H1 (cell line): Measurements from ENCODE around the gene COQ9. TPM values are rescaled to one million over a fixed set of nuclear protein-coding genes. Genes with fewer than 3 reads are reported as not detected.

Experiments used
- CTCF ChIA-PET: fragments of 300-600 bp; sonication (Branson Sonifier 250); formaldehyde crosslinking; loops from one replicate; lab custom pipeline; 2021; ENCODE audit not compliant: partially characterized antibody; lab: Charles Lee
- POLR2A ChIA-PET: fragments of 300-600 bp; sonication (Branson Sonifier 250); formaldehyde crosslinking; loops from one replicate; lab custom pipeline; 2021; ENCODE audit warnings: inconsistent platforms; ENCODE audit not compliant: partially characterized antibody; lab: Charles Lee
- DNase-seq, 2 experiments: peaks; one replicate each; pipeline versions ENCODE4 v3.0.0 to v3.0.0-alpha.2; 2010 to 2022; ENCODE audit warnings: low spot score in 2 of 2, low read depth in 1 of 2, mixed read lengths in 1 of 2
- FAIRE-seq: peaks from 2 replicates; lab custom pipeline; 2011; peaks lifted over from hg19 to GRCh38; lab: Jason Lieb, UNC
- H2AFZ ChIP-seq: 2 replicates; pipeline ENCODE4 v1.8.1; 2012; ENCODE audit warnings: low read length, inconsistent platforms
- H2AK5ac ChIP-seq: 2 replicates; pipeline ENCODE4 v1.6.1; 2013; ENCODE audit warnings: low read depth, low read length
- H2BK120ac ChIP-seq: replicated peaks from 2 replicates; pipeline ENCODE3; 2013; ENCODE audit warnings: low read depth, low read length, inconsistent platforms
- H2BK12ac ChIP-seq: 2 replicates; pipeline ENCODE4 v1.6.1; 2013; ENCODE audit warnings: low read depth, low read length
- H2BK15ac ChIP-seq: 2 replicates; pipeline ENCODE4 v1.6.1; 2013; ENCODE audit warnings: low read length
- H2BK20ac ChIP-seq: 2 replicates; pipeline ENCODE4 v1.6.1; 2013; ENCODE audit warnings: low read length
- H2BK5ac ChIP-seq: 2 replicates; pipeline ENCODE4 v1.6.1; 2013; ENCODE audit warnings: low read depth, low read length
- H3K14ac ChIP-seq: 2 replicates; pipeline ENCODE4 v1.6.1; 2013; ENCODE audit warnings: inconsistent platforms; ENCODE audit not compliant: insufficient read length
- H3K18ac ChIP-seq: 2 replicates; pipeline ENCODE4 v1.6.1; 2013; ENCODE audit warnings: low read length; ENCODE audit errors: extremely low read depth
- H3K23ac ChIP-seq: 2 replicates; pipeline ENCODE4 v1.6.1; 2013; ENCODE audit warnings: inconsistent platforms; ENCODE audit not compliant: insufficient read length
- H3K23me2 ChIP-seq: 2 replicates; pipeline ENCODE4 v1.6.1; 2013; ENCODE audit warnings: low read depth, low read length
- H3K27ac ChIP-seq: 2 replicates; pipeline ENCODE4 v1.6.1; 2011; ENCODE audit warnings: low read depth, low read length, inconsistent platforms
- H3K27me3 ChIP-seq, 4 experiments: replicated peaks in 1 of 4; 1 replicate in 1 of 4; 2 replicates in 3 of 4; pipeline versions ENCODE4 v1.6.1 to v1.8.1; 2011 to 2013; ENCODE audit warnings: low read length in 3 of 4, mild to moderate bottlenecking in 3 of 4, inconsistent platforms in 2 of 4, mixed read lengths in 2 of 4, moderate library complexity in 1 of 4; ENCODE audit not compliant: control insufficient read depth in 3 of 4, insufficient read depth in 3 of 4; ENCODE audit errors: extremely low read depth in 1 of 4
- H3K36me3 ChIP-seq, 4 experiments: 2 replicates each; pipeline versions ENCODE4 v1.6.1 to v1.8.1; 2011 to 2013; ENCODE audit warnings: mild to moderate bottlenecking in 4 of 4, low read length in 3 of 4, moderate library complexity in 2 of 4, control low read depth in 1 of 4, inconsistent platforms in 1 of 4; ENCODE audit not compliant: insufficient read depth in 4 of 4, control insufficient read depth in 2 of 4
- H3K4ac ChIP-seq: replicated peaks from 2 replicates; pipeline ENCODE3; 2013; ENCODE audit warnings: low read length, low read depth, mixed read lengths, inconsistent platforms; ENCODE audit not compliant: insufficient read length
- H3K4me1 ChIP-seq, 4 experiments: replicated peaks in 1 of 4; 1 replicate in 1 of 4; 2 replicates in 3 of 4; pipeline versions ENCODE4 v1.6.1 to v1.8.1; 2011 to 2013; ENCODE audit warnings: low read length in 3 of 4, inconsistent platforms in 2 of 4, mixed read lengths in 1 of 4; ENCODE audit not compliant: insufficient read depth in 4 of 4, control insufficient read depth in 3 of 4
- H3K4me2 ChIP-seq, 2 experiments: 2 replicates each; pipeline versions ENCODE4 v1.6.1 to v1.8.1; 2011 to 2013; ENCODE audit warnings: low read depth in 2 of 2, low read length in 2 of 2, control low read depth in 1 of 2, inconsistent platforms in 1 of 2, mild to moderate bottlenecking in 1 of 2; ENCODE audit not compliant: insufficient read depth in 1 of 2
- H3K4me3 ChIP-seq, 4 experiments: fragments of 200-600, 300-600 bp in 1 of 4; sonication (generic), shearing (Covaris generic), sonication (Bioruptor Twin) in 1 of 4; 2 replicates each; pipeline versions ENCODE4 v1.5.1 to v1.8.1; 2011 to 2016; ENCODE audit warnings: low read length in 4 of 4, low read depth in 3 of 4, control low read depth in 2 of 4, inconsistent platforms in 2 of 4, mild to moderate bottlenecking in 2 of 4, mixed read lengths in 1 of 4, moderate library complexity in 1 of 4; ENCODE audit not compliant: insufficient read depth in 2 of 4; ENCODE audit errors: extremely low read depth in 1 of 4
- H3K56ac ChIP-seq: replicated peaks from 2 replicates; pipeline ENCODE3; 2013; ENCODE audit warnings: low read depth, mild to moderate bottlenecking, mixed read lengths, low read length, inconsistent platforms; ENCODE audit not compliant: insufficient read length
- H3K79me1 ChIP-seq: 2 replicates; pipeline ENCODE4 v1.6.1; 2013; ENCODE audit warnings: low read depth, low read length, control low read depth
- H3K79me2 ChIP-seq, 2 experiments: 2 replicates each; pipeline versions ENCODE4 v1.6.1 to v1.8.1; 2012 to 2013; ENCODE audit warnings: low read length in 2 of 2, mild to moderate bottlenecking in 2 of 2, inconsistent platforms in 1 of 2; ENCODE audit not compliant: insufficient read depth in 2 of 2, control insufficient read depth in 1 of 2
- H3K9ac ChIP-seq, 4 experiments: replicated peaks in 1 of 4; 1 replicate in 1 of 4; 2 replicates in 3 of 4; pipeline versions ENCODE4 v1.6.1 to v1.8.1; 2011 to 2013; ENCODE audit warnings: low read depth in 3 of 4, low read length in 3 of 4, control low read depth in 2 of 4, mild to moderate bottlenecking in 2 of 4, moderate library complexity in 2 of 4, inconsistent platforms in 1 of 4; ENCODE audit errors: extremely low read depth in 1 of 4
- H3K9me3 ChIP-seq, 2 experiments: 2 replicates each; pipeline versions ENCODE4 v1.6.1 to v1.8.1; 2012 to 2013; ENCODE audit warnings: mild to moderate bottlenecking in 2 of 2, moderate library complexity in 2 of 2, control low read depth in 1 of 2, inconsistent platforms in 1 of 2, low read depth in 1 of 2, low read length in 1 of 2, mixed read lengths in 1 of 2; ENCODE audit not compliant: insufficient read depth in 2 of 2
- H4K20me1 ChIP-seq, 2 experiments: replicated peaks in 1 of 2; 2 replicates each; pipeline versions ENCODE3 to v1.8.1; 2011 to 2013; ENCODE audit warnings: inconsistent platforms in 2 of 2, low read length in 2 of 2, mild to moderate bottlenecking in 1 of 2; ENCODE audit not compliant: insufficient read depth in 2 of 2, control insufficient read depth in 1 of 2
- H4K5ac ChIP-seq: 2 replicates; pipeline ENCODE4 v1.6.1; 2013; ENCODE audit warnings: low read length, low read depth, mixed read lengths, inconsistent platforms; ENCODE audit not compliant: insufficient read length
- H4K8ac ChIP-seq: 2 replicates; pipeline ENCODE4 v1.8.0; 2013; ENCODE audit warnings: mild to moderate bottlenecking, moderate library complexity, low read length, inconsistent platforms; ENCODE audit not compliant: insufficient read depth; ENCODE audit errors: extremely low read depth
- H4K91ac ChIP-seq: replicated peaks from 2 replicates; pipeline ENCODE3; 2013; ENCODE audit warnings: low read length, mixed read lengths, inconsistent platforms; ENCODE audit not compliant: insufficient read length
- CBX5 ChIP-seq: fragments of 300-800, 300-1000 bp; sonication (generic); IDR thresholded peaks from 2 replicates; pipeline ENCODE4 v1.7.1; 2016; ENCODE audit warnings: antibody characterized with exemption, low read length, low read depth
- EGR1 ChIP-seq: IDR thresholded peaks from 2 replicates; pipeline ENCODE4 v1.6.1; 2011; ENCODE audit warnings: low read depth, low read length, borderline replicate concordance
- SUZ12 ChIP-seq: fragments of 200-600 bp; sonication (generic); IDR thresholded peaks from 2 replicates; pipeline ENCODE4 v1.6.1; 2012; ENCODE audit warnings: mild to moderate bottlenecking, inconsistent platforms, low read length, moderate library complexity, mixed read lengths
- TAF1 ChIP-seq: IDR thresholded peaks from 2 replicates; pipeline ENCODE4 v1.6.1; 2011; ENCODE audit warnings: mild to moderate bottlenecking, low read depth, low read length
- WGBS, 2 experiments: shearing (Covaris generic) in 1 of 2; methylation state at CpG; one replicate each; pipeline versions ENCODE4 v1.1.6 to v1.1.7; 2013 to 2015; ENCODE audit warnings: low lambda C conversion rate in 2 of 2, mixed read lengths in 2 of 2, inconsistent platforms in 1 of 2, low coverage in 1 of 2, missing lambda C conversion rate in 1 of 2; ENCODE audit not compliant: insufficient replicate concordance in 2 of 2, insufficient coverage in 1 of 2, insufficient read length in 1 of 2; ENCODE audit errors: extremely low coverage in 1 of 2, missing lambda C conversion rate in 1 of 2; 5-methylcytosine and 5-hydroxymethylcytosine counted together
- polyA plus RNA-seq, 7 experiments: library from polyadenylated mRNA; depleted of rRNA in 3 of 7; stranded (reverse) in 5 of 7; unstranded in 2 of 7; fragments of >200 nt in 5 of 7; fragments of 200-250 nt in 2 of 7; gene quantifications; 1 replicate in 5 of 7; 2 replicates in 1 of 7; 4 replicates in 1 of 7; pipeline versions ENCODE4 v1.2.1 to v1.2.3, GENCODE V29; 2011 to 2013; ENCODE audit warnings: missing spikeins in 2 of 7, mixed read lengths in 2 of 7
- total RNA-seq: library from RNA; stranded (reverse); fragmentation: NEBNext Ultra II Directional; extraction: Animal tissue kit (Norgen Biotek cat#: 25700); gene quantifications from 2 replicates; pipeline ENCODE4 v1.2.1, GENCODE V29; 2021
- TF ChIP-seq, protein P1 (sequence below): IDR thresholded peaks from 2 replicates; pipeline ENCODE4 v1.6.1; 2011; ENCODE audit warnings: low read length, improper control_type of control experiment

COQ9 gene
- total and polyA plus RNA-seq, 2 of the 8 experiments (the other 6 are each of a cell fraction or from before 2014, with no cell fraction given), result 33.3 to 60.3 TPM

GRCh38 chr16:57435838-57436237 lies 11.4 kb upstream of the COQ9 start:
- Histone ChIP-seq H3K4me1 (no peaks in the 10 kb centered on the region), H3K9me3 (peaks cover 3% of the 10 kb centered on the region in 2 experiments; a peak in 2 of 4 replicates), H3K18ac (no peak overlapping the region), H2AK5ac (no peak overlapping the region), H4K20me1 (no peaks in the 10 kb centered on the region), H3K79me1 (no peaks in the 10 kb centered on the region), H3K14ac (no peak overlapping the region), H3K79me2 (no peaks in the 10 kb centered on the region), H3K56ac (no peak overlapping the region), H3K9ac (no peak overlapping the region), H2BK5ac (no peak overlapping the region), H3K27ac (no peak overlapping the region), H4K8ac (no peak overlapping the region), H2BK20ac (no peak overlapping the region), H3K23ac (no peak overlapping the region), H3K4me2 (no peak overlapping the region), H3K23me2 (no peaks in the 10 kb centered on the region), H2BK120ac (no peak overlapping the region), H4K5ac (no peak overlapping the region), H2BK15ac (no peak overlapping the region)
- 92% methylated on average over 1 of the region's 1 CpG; no CpG with 5 or more reads in 1 of the 2 experiments for WGBS, 2 experiments
- DNase-seq (no peak), FAIRE-seq (no peak)
- POLR2A ChIA-PET, result interaction anchor here (1.3 kb wide), 2 partner anchors 9 to 10 kb away, joined by 3 to 4 read pairs; no protein-coding TSS in a partner anchor
- TF ChIP-seq EGR1 (no peak), CBX5 (no peak), SUZ12 (no peak), TAF1 (no peak)
- TF ChIP-seq, protein P1, sequence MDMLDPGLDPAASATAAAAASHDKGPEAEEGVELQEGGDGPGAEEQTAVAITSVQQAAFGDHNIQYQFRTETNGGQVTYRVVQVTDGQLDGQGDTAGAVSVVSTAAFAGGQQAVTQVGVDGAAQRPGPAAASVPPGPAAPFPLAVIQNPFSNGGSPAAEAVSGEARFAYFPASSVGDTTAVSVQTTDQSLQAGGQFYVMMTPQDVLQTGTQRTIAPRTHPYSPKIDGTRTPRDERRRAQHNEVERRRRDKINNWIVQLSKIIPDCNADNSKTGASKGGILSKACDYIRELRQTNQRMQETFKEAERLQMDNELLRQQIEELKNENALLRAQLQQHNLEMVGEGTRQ, result no peak
- TF ChIP-seq, all 59 proteins: peak for 0
- Histone ChIP-seq H3K36me3 (peaks cover 13 to 57% (median 44%) of the 10 kb centered on the region in 4 experiments; a peak in 7 of 8 replicates), H3K4ac (no peak overlapping the region), H2AFZ (no peak overlapping the region), H3K4me3 (no peak overlapping the region), H3K27me3 (no peaks in the 10 kb centered on the region), H2BK12ac (no peak overlapping the region), H4K91ac (no peak overlapping the region)
- CTCF ChIA-PET, result interaction anchor here (1.0 to 1.1 kb wide), 4 partner anchors 9 to 17 kb away, joined by 3 read pairs; no protein-coding TSS in a partner anchor
